HG03558 (cell line): ENCODE results near the gene ORMDL2.
"Not testable (repeated sequence)": the region's sequence is repeated elsewhere in the genome, so short reads cannot be mapped to it uniquely, and the experiment has no call there.

Experiments used
- ATAC-seq: cut with Tn5 transposase; IDR thresholded peaks from one replicate; pipeline ENCODE4 v1.9.1; 2021; ENCODE audit warnings: moderate number of reproducible peaks; ENCODE audit not compliant: unreplicated experiment; ENCODE audit errors: extremely low read depth

The ORMDL2 gene

DNA sequence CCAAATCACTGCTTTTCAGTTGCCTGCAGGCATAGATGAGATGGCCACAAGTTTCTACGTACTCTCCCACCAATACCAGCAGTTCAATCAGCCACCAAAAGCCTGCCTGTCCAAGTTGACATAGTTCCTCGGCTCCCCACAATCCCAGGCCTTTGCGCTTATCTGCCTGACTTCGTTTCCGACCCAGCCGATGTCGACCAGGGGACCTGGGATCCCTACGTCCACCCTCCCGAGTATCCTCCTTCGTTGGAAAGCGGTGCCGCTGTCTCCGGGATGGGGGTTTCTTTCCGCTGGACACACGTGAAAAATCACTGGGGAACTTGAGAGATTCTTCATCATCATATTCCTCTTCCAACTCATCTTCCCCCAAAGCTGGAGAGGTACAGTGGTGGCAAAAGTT, 10.0 kb downstream of the ORMDL2 start:
- no peak for ATAC-seq

DNA sequence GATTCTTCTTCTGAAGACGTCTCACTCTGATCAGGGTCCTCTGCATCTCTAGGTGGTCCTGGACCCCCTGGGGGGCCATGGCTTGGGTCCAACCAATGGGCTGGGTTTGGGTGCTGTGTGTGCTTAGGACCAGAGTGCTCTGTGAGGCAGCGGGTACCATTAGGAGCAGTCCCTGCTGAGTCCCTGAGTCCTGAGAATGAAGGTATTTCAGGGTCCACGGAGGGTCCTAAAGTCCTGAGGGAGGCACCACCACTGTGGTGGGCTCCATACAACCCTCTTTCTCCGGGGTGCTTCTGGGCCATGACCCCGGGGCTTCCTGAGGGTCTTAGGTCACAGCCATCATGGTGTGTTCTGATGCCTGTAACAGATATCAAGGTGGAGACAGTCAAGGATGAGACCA, 10.5 kb downstream of the ORMDL2 start:
- no peak for ATAC-seq

DNA sequence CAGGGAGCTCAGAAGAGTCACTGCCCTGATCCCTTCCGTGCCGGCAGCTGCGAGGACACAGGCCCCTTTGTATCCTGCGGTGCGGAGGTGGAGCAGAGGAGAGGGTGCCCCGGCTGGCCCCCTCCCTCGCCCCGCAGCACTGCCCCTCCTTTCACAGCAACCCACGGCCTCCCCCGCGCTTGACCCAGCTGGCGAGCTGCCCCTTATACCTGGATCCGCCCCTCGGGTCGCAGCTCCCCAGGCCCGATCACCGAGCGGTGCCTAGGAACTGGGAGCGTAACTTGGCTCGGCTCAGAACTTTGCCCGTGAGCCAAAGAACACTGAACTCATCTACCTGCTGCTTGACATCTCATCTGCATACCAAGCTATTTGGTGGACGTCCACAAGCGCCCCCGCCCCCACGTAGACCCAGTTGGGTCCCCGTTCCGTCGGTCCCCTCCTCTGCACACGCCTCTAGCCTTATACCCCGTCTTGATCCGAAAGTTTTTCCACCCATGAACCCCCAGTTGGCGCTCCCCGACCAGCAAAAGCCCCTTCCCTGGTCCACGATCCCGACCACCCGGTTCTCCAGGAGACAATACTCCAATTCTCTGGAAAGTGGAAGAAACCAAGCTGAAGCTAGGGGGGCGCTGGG, 12.2 kb downstream of the ORMDL2 start:
- no peak for ATAC-seq

DNA sequence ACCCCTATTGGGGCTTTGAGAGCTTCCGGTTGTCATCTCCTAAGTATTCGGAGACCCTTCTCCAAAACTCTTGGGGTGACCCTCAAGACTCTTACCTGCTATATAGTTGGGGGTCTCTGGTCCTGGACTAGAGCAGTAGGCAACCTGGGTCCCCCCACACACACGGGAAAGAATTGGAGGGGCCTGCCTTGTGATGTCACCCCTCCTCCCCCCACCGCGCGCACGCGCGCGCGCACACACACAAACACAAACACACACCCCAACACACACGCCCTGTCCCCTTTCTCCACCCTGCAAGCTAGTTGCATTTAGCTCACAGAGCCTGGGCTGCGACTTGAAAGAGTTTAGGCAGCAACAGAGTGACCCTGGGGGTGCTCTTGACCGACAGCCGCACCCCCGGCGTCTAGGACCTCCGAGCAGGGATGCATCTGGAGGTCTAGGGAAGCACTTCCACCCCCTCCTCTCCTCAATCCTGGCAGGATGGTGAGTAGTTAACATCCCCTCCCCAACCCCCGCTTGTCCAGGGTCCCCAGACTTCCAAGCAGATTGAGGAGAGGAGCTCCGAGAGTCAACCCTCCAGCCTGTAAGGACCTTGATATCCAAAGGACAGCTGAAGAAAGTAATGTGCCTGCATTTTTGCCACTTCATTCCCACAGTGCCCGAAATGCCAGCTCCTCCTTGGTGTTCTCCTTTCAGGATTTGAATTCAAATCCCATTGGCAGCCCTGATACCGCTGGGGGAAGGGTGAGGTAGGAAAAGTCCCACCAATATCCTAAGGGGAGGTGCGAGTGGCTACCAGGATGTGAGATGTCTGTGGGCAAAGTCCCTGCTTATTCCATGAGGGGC, 13.0 kb downstream of the ORMDL2 start:
- no peak for ATAC-seq

DNA sequence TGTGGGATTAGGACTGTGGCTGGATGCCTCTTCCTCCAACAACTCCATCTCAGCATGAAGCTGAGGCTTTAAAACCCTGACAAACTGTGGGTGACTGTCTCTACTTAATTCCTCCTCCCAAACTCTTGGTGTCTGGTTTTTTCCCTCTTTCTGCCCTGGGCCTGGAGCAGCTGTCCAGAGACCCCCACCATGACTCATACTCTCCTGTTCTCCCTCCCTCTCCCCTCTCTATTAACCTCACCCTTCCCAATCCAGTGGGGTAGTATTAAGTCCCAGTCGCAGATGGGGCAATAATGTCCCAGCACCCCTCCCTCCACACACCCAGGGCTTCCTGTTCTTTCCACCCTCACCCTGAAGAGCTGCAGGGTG, 13.6 kb downstream of the ORMDL2 start:
- ATAC-seq = no peak

DNA sequence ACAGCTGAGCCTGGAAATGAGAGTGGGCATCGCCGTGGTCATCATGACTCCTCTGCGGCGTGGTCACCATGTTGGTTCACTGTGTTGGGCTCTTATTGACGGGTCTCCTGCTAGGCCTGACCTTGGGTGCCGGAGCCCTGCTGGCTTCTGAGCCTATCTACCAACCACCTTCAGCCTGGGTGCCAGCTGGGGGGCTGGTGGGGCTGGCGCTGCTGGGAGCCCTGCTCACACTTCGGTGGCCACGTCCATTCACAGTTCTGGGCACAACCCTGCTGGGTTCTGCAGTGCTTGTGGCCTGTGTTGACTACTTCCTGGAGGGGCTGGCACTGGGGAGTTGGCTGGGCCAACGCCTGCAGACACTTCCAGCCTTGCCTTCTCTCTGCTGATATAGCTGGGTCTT, 15.2 kb downstream of the ORMDL2 start:
- ATAC-seq = no peak

DNA sequence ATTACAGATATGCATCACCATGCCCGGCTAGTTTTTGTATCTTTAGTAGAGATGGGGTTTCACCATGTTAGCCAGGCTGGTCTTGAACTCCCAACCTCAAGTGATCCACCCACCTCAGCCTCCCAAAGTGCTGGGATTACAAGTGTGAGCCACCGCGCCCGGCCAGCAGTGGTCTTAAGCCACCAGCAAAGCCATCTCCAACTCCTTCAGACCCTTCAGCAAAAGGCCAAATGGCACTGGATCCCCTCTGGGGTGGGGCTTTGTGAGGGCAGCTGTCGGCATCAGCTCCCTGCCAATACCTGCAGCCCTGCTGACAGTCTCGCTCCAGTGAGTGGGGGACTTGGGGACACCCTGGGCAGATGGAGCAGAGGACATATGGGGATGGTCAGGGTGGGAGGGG, 16.6 kb downstream of the ORMDL2 start:
- ATAC-seq = not testable (repeated sequence)

DNA sequence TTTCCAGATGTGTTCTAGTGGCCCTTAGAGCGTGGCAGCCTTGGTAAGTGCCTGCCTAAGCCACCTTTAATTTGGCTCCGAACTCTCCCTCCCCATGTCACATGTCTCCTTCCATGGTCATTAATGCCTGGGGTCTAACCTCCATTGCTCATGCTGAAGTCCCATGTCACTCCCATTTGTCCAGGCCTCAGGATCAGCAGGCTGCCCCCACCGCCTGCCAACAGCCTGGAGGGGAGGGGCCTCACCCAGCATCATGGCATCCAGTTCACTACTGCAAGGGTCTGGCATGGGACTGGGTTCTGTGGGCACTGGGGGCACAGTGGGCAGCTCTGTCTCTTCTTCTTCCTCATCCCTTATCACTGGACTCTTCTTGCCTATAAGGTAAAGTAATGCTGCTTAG, 20.5 kb downstream of the ORMDL2 start:
- no peak for ATAC-seq

DNA sequence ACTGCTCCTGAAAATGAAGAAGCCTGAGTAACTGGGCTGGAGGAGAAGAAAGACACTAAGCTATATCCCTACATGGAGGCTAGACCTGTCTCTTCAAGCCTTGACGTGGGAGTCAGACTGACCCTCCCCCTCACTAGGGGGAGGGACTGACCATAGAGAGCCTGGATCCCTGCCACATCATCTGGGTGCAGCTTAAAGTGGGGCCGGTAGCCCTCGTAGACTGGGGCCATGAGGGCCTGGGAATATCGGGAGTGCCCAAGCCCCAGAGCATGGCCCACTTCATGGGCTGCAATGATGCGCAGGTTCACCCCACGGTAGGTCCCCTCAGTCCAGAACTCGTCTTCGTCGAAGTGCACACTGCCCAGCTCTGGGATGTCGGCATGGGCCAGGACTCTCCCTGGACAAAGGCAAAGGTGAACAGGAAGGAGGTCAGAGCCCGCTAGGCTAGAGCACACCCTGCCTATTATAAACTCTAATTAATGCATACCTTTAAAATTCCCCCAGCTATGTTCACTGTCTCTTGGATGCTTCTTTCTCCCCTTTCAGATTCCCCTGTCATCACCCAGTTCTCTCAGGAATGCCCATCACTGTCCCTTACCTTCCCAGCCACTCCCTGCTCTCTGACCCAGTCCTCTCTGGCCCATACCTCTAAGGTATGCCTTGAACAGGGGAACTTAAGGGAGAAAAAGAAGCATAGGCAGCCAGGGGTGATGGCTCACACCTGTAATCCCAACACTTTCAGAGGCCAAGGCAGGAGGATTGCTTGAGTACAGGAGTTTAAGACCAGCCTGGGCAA, 21.7 kb downstream of the ORMDL2 start:
- ATAC-seq = no peak

DNA sequence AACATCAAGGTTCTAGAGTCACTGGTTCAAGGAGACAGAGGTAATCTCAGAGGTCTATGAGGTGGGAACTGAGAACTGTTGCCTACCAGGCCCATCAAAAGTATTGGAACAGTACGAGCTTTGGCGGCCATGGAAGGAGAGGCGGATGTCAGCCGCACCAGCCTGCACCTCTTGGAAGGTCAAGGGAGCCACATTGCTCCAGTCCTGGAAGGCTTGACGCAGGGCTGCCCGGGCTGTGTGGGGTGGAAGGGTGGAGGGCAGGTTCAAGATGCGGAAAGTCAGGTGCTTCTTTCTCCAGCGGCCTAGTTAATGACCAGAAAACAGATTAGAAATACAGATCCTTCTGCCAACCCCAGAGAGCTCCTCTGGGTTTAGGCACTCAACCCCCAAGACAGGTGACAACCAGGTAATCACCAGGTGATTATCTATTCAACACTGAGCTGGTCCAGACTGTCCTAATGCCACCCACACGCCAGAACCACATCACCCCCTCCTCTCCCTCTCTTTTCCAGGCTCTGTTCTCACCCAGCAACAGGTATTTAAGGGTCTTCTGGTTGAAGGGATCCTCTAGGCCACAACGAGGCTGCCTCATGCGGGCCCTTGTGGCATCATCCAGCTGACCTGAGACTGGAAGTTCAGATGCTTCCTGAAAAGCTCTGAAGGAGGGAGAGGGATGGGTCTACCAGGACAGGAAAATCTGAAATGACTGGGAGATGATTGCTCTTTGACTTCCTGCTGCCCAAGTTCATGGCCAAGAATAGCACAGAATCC, 22.9 kb downstream of the ORMDL2 start:
- no peak for ATAC-seq

DNA sequence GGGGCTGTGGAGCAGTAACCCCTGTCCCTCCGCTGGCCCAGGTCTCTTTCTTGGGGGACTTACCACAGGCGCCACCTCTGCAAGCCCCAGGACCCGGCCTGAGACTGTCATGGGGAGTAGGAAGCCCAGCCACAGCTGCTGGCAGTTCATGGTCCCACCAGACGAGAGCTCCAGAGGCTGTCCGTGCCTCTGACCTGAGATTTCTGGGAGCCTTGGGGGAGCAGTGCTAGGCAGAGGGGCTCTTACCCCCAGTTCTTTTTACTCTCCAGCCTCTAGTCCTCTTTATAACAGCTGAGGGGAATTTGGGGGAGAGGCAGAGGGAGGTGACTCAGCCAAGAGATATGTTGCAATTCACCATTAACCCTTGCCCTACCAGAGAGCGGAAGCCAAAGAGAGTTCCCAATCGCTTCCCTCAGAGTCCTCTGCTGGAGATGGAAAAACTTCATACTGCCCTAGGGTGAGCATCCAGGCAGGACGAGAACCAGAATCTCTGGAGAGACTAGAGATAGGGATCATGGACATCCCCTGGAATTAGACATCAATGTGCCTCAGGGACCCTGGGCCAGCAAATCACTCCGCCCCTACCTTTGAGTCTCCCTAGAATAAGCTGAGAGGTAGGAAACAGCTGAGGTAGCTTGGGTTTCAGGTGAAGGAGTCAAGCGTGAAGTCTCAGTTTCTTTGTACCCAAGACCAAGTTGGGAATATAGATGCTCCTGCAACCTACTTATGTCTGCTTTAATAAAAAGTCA, 25.0 kb downstream of the ORMDL2 start, which contains the start of gene MMP19:
TSS of gene MMP19 (minus strand) at position 256 of the 749 bp plus-strand sequence. CDS start at position 150, 106 bp downstream.
- no peak for ATAC-seq

DNA sequence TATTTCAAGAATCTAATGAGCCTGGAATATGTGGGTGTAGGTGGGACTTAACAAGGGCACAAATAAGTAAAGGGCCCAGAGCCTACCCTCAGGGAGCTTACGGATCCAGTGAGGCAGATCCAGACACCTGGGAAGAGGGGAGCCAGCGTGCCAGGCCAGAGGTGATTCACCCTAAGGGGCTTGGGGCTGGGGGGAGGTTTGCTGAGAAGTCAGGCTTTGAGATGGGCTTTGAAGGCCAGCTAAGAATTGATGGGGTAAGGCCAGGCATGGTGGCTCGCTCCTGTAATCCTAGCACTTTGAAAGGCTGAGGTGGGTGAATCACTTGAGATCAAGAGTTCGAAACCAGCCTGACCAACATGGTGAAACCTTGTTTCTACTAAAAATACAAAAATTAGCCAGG, 25.6 kb downstream of the ORMDL2 start:
- no peak for ATAC-seq

DNA sequence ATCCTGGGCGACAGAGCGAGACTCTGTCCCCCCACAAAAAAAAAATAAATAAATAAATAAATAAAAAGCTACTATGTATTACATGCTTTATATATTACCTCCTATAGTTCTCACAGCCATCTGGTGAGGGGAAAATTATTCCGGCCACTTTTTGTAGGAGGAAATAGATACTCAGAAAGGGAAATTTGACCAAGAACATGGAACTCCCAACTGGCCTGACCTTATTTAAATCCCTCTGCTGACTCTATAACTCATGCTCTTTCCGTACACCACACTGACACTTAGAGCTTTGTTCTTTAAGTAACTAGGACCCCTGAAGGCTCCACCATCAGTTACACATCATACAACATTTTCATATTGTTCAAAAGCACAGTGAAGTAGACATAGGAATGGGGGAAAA, 27.1 kb downstream of the ORMDL2 start:
- no peak for ATAC-seq

DNA sequence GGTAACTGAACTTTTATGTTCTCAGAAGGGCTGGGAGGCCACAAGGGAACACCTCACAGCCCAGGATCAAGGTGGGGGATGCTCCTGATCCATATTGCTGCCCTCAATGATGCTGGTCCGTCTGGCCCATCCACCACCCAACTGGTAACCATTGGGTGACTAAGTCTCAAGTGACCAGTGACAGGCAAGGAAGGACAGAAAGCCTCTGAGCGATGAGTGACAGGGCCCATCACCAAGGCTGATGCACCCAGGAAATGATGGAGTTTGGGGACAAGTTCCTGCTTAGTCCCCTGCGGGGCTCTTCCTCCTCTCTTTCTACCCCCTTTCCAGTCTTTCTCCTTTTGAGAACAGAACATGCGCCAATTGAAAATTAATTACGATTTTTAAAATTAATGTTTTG, 27.5 kb downstream of the ORMDL2 start:
- no peak for ATAC-seq

DNA sequence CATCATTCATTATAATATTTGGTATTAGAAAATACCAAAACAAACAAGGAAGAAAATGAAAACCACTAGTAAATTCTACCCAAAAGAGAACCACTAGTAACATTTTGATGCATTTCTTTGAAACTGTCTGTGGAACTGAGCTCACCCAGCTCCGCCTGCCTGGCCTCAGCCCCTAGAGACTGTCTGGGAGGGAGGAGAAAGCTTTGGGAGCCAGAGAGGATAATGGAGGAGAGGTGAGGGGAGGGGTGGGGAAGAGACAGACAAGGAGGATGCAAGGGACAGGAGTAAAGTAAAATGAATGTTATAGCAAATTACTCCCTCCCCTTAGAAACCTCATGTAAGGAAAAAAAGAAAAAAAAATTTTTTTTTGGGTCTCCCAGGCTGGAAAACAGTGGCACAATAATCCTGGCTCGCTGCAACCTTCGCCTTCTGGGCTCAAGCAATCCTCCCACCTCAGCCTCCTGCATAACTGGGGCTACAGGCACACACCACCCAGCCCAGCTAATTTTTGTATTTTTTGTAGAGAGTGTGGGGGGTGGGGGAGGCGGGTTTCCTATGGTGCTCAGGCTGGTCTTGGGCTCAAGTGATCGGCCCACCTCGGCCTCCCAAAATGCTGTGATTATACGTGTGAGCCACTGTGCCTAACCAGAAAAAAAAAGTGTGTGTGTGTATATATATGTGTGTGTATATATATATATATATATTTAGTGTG, 28.1 kb downstream of the ORMDL2 start:
- ATAC-seq = no peak

DNA sequence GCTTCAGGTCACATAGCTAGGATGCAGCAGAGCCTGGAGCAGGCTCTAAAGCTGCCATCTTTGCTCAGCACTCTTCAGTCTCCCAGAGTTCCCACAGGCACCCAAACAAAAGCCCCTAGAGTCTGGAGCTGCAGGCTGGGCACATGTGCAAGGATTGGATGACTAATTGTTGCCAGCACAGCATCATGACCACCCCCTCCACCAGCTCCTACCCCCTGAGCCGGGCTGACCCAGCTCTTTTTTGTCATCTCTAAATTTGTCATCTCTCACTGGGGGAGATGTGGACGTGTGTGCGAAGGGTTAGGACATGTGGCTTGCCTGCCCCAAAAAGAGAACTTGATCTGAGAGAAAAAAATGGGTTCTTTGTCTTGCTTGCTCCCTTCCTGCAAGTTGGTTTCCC, 29.2 kb downstream of the ORMDL2 start:
- no peak for ATAC-seq

DNA sequence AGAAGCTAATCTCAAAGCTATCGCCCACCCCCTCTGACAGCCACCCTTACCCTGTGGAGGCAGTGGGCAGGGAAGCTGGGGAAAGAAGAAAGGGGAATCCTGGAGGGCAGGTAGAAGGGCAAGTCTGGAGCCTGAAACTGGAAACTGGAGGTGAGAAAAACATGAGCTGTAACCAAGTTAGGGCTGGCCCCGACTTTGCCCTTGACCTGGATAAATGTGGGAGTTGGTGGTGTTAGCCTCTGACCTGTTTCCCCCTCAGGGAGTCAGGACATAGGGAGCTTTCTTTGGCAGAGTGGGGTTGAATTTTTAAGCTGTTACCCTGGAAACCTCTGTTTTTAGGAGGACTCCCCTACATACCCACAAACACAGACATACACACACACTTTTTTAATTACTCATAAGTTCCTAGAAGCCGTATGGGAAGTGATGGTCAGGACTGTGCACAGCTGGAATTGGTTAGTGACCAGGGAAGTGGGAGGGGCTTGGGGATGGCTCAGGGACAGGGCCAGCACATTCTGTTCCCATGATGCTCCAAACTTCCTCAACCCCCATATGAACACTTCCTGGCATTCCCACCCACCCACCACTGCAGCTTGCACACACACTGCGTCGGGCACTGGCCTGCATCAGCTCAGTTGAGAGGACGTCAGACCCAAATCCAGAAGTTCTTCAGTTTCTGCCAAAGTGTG, 29.9 kb downstream of the ORMDL2 start:
- no peak for ATAC-seq

DNA sequence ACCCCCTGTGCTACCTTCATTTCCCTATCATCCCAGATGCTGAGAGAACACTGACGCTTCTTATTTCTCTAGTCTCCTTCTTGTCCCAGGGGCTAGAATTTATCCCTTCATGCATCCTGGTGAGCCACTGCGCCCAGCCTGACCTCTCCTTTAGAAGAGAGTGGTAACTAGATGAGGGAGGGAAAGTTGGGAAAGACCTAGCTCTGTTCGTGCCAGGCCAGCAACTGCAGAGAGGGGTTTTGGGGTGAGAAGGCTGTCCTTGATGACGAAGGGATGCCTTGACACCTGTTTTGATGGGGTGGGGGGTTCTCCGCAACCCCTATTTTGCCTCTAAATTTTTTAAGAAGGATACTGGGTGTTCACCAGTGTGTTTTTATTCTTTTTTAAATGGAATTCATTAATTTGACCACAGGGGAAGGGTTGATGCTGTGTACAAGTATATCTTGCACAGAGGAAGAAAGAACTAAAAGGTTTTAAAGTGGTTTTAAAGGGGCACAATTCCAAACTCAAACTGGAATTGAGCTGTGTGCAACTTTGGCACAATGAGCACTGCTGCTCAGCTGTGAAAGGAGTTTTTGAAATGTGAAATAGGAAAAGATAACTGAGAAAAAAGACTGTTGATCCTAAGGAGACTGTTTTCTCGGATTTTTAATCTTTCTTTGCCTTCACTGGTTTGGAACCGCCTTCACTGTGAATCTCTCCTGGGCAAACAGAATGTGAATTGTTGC, 31.9 kb downstream of the ORMDL2 start:
- ATAC-seq = no peak
